ACHN (cell line): ENCODE measurements around the gene BDNF.

Experiments
- DNase-seq: peaks from one replicate; pipeline ENCODE4 v3.0.0-alpha.2; 2015
- in situ Hi-C: cut with HindIII; loops from 2 replicates; pipeline ENCODE4 v1.10.0; 2017; ENCODE audit warnings: low sequenced_read_pairs, low pct_ligation_motif_present, low pct_unique_long_range_greater_than_20kb

Gene BDNF

DNA sequence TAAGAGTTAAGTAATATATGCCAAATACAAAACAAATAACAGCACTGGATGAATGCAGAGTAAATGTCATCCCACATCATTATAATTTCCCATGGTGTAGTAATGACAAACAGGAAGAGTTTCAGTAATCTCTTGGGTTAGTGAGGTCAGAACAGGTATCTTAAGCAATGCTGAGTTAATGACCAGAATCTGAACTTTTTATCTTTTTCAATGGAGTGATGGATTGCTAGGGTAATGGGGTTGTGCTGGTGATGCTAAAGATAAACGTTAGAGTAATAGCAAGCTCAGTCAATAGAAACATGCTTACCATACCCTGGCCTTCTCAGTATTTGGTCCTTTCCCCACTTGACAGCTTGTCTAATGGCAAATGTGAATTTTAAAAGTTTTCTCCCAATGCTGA lies 11.5 kb upstream of the BDNF start:
- in situ Hi-C loops = no loop called here
- no peak for DNase-seq

DNA sequence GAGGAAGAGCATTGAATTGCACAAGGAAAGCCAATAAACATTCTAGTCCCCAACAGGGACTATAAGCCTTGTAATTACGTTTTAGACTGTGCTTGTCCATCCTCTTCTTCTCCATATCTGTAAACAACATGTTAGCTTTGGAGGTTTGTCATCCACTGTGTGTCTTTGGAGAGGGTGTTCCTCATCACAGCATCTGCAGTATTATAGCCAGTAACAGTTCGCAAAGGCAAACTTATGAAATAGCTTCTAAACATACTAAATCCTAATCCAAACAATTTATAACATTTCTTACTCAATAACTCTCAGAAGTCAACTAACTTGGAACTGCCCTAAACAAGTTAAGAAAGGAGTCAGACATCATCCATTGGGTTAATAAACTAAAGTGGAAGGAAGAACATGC lies 10.3 kb upstream of the BDNF start:
- in situ Hi-C loops = no loop called here
- DNase-seq = no peak

DNA sequence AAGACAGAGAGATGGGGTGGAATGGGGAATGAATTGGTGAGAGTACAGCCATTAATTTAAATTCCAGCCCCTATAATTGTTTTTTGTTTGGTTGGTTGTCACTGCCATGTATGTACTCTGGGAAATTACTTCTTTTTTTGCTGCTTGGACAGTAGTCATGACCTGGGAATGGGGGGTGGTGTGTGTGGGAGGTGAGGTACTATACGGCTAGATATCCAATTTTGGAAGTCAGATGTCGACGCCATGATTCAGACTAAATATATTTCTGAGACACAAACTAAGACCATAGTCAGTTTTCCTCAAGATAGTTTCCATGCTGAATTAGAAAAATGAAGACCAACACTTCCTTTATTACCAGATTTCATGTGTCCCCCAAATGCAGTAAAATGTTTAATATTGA lies 7.4 kb upstream of the BDNF start:
- no peak for DNase-seq
- in situ Hi-C loops = no loop called here

DNA sequence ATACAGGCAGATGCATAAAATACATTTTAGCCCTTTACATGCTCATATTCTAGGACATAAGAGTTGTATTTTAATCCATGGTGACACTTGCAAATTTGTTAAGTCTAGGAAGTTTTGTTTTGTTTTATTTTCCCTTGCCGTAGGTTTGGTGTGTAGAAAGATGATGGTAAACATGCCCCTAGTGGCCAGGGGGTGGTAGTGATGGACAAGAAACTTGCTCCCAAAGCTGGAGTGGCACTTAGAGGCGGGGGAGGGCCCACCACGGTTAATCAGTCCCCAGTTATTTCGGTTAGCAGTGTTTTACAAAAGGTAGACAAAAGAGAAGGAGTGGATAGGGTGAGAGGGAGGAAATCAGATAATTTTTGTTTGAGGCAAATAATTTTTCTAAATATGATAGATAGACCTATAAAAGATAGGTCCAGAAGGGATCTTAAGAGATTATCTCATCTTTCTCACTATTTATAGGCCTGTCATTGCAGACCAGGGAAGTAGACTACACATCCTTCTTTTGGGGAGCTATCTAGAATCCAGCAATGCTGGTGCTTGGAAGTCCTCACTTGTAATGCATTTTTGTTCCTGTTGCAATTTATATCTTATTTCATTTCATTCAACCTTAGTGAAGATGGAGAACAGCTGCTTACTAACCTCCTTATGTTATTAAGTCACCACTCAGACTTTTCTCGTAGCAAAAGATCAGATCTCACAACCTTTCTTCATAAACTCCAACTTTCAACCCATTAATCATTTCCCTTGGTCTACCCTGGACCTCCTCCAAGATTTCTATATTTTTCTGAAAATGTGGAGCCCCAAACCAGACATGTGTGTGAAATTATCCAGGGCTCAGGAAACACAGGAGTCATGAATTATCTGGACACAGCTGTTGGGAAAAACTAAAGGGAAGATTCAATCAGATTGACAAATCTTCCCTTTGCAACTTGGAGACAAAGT lies 5.9 kb upstream of the BDNF start:
- in situ Hi-C loops = no loop called here

DNA sequence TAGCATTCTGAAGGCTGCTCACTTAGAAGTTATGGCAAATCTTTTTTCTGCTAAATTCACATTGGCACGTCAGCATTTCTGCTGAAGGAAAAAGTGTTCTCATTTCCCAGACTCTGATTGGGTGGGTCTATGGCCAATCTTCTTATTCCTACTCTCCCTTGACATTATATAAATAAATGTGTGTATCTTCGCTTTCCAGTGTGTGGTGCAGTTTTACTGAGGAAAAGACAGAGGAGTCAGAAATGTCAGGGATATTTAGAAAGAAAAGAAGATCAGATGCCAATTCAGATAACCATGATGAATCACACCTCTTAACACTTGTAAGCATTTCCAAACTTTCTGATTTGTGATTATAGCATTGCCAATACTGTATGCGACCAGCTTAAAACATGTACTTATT lies 3.2 kb upstream of the BDNF start:
- in situ Hi-C loops = no loop called here

More for the DNA sequence above, 5.9 kb upstream of the BDNF start:
- DNase-seq = peak; percentile 54

DNA sequence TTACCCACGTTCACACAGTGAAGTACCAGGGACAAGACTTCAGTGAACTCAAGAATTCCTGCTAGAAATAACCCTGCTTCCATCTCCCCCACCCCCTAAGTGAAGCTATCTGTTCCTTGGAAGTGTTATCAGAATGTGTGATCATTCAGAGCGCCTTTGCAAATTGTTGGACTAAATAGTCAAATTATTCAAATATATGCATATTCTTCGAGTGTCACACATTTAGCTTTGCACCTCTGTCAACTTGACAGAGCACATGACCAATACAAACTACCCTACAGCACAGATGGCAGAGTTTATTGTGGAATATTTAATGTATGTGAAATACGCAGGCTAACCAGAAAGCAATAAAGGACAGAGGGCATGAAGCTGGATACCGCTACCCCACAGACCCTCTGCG lies 2.6 kb upstream of the BDNF start:
- no peak for DNase-seq
- in situ Hi-C loops = no loop called here

More for the DNA sequence above, 3.2 kb upstream of the BDNF start:
- DNase-seq = no peak

DNA sequence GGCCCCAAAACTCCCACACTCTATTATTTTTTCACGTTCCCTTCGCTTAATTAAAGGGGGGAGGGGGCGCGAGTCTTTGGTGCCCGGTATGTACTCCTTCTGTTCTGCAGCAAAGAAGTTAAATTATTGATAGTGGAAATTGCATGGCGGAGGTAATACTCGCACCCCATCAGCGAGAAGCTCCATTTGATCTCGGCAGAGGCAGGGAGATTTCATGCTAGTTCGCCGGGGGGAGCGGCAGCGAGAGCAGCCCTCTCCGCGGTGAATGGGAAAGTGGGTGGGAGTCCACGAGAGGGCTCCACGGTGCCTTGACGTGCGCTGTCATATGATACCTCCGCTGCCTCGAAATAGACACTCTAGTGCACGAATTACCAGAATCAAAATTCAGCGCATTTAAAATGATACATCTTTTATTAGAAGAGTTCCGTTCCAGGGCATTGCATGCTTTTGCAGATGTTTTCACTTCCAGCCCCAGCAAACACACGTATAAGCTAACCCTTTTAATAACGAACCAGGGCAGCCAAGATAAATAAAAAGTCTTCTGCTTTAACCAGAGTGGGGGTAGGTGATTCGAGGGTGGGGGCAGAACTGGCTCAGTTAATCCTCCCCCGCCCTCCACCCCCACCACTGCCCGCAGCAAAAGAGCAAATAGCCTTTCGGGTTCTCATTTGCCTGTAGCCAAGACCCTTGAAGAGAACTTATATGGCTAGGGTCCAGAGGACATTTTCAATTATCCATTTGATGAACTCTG lies 1.3 kb upstream of the BDNF start:
- in situ Hi-C loops = no loop called here
- peak; percentile 65 for DNase-seq

DNA sequence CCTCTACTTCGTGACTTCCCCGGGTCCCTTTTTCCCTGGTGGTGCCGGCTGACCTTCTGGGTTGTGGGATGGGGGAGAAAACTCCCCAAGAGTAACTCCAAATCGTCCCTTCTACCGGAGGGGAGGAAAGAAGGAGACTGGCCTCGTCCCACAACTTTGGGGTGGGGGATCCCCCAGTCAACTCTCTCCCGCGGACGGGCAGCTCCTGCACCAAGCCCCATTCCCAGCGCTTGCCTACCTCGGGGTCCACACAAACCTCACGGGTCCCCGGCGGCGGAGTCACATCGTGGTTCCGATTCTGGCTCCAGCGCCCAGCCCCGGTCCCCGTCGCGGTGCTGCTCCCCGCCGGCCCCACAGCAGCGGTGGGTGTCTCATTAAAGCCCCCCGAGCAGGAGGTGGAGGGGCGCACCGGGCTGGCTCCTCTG lies 317 bp downstream of the BDNF start:
- in situ Hi-C loops = no loop called here
- no peak for DNase-seq

DNA sequence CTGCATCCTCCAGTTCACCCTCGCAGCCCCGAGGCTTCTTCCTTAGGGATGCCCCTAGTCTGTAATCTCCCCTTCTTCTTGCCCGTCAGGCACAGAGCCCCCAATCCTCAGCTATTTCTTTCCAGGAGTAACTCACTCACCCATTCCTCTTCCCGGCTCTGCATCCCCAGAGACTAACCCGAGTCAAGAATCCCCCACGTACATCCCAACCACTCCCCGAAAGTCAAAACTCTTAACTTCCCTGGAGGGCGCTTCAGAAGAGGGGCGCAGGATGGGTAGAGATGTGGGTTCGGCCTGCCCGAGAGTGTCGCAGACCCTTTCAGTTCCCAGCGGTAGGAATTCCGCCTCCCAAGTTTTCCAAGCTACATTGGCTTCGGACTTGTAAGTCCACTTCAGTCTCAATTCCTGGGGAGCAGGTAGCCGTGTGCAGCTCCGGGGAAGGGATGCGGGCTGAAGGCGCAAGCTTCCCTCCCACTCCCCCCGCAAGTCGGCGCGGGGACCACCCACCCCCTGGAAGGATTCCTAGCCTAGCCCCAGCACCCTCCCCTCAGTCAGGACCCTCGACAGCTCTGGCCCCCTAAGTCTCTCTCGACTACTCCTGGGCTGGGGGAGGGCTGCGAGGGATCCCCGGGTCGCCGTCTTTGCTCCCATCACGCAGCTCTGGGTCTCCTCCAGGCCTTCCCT lies 871 bp downstream of the BDNF start:
- in situ Hi-C loops = no loop called here
- DNase-seq = peak; percentile 54

DNA sequence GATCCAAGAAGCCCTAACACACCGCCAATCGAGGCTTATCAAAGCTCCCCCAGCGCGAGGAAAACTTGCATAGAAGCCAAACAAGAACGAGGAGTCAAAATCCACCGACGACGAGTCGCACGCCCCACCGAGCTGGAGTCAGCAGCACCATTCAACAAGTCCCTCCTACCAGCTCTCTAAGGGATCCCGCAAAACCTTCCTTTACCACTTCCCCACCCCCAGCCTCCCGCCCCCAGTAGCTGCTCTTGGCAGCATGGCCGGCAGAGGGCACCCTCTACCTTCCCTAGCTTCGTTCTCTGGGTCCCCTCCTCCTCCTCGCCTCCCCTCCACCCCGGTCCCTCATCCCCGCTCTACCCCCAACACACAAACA lies 1.4 kb downstream of the BDNF start:
- in situ Hi-C loops = no loop called here
- DNase-seq = peak; percentile 91

DNA sequence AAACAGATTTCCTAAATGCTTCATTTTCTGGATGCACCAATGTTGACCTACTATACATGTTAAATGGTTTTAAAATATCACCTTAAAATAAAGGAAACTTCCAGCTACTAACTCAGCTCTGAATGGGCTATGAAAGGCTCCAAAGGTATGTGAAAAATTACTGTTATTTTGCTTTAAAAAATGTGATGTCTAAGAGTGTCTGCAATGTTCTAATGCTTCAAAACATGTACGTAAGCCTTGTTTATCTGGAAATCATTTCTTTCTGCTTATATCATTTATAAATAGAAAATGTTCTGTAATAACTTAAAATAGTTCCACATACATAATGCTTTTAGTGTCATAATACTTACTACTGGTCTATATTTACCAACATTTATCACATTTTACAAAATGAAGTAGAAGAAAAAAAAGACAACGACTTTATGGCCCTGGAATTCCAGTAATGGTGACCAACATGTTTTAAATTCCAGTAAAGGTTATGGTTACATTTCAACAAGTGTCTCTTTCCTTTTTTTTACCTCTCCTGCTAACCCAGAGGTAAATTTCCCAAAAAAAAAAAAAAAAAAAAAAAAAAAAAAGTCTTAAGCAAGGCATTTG lies 2.5 kb downstream of the BDNF start:
- peak; percentile 58 for DNase-seq
- in situ Hi-C loops = no loop called here

DNA sequence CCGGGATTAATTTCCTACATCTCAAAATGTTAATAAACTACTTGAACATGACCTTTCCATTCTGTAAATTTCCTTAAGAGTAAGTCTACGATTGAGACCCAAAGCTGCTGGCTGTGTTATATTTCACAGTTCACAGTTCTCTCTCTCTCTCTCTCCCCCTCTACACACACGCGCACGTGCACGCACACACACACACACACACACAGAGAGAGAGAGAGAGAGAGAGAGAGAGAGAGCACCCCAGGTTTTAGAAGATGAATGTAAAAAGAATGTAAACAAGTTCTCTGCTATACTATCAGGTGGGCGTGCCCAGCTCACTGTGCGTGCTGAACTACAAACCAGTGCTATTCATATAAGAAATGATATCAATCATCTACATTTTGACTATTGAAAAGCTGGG lies 3.3 kb downstream of the BDNF start:
- in situ Hi-C loops = no loop called here
- DNase-seq = peak; percentile 29

DNA sequence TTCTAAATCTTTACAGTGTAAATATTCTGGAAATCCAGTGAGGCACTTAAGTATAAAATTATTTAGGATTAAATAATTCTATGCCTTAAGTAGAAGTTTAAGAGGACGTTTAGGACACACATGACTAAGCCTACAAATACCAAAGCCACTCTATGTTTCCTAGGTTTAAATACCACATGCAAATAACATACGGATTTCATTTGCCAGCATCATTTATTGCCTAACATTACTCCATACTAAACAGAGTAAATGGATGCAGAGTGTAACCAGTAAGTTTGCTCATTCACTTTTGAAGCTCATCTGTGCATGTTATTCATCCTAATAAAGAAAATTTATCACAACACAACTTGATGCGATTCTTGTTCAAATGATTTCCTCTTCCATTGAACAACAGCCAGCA lies 4.1 kb downstream of the BDNF start:
- DNase-seq = no peak
- in situ Hi-C loops = no loop called here

DNA sequence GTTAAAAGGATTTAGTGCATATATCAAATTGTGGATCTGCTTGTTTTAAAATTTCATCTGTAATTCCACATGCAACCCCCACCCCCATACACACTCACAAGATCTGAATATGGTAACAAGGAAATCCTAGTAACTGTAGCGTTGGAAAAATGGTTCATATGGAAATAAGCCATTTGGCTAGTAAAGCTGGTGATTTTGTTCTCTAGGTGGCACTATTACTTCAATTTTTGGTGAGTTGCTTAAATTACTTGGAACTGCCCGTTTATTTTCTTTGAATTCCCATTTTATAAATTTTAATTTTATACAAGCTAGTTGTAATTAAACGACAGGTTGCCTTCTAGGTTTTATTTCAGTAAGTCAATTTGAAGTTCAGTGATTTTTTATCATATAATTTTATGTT lies 5.3 kb downstream of the BDNF start:
- peak; percentile 54 for DNase-seq
- in situ Hi-C loops = no loop called here

DNA sequence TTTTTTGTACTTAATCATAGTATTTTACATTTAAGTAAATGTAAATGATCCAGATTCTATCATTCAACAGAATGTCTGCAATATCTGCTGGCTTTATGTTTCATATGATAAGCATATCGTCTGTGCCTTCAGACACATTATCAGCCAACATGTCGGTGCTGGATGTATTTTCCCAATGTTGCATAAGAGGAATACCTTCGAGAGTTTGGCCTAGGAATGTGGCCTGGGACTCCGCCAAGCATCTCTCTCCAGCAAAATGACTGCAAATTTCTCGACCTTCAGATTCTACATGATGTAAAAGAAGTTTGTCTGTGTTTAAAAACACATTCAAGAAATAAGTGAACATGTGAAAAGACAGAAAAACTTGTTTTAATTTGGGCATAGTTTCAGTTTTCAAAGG lies 6.9 kb downstream of the BDNF start:
- DNase-seq = no peak

DNA sequence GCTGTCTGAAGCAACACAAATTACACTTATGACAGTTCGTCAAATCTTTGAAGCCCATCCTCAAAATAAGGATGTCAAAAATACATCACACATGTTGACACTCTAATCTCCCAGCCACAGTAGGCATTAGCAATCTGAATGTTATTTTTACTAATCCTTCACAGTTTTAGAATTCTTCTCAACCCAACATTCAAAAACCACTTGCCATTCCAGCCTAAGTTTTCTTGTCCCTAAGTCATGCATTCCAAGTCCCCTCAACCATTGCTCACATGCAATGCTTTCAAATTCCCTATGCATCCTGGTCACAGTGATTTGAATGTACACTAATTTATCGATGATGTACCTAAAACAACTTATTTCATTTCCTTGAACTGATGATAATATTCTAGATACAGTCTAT lies 7.5 kb downstream of the BDNF start:
- in situ Hi-C loops = no loop called here
- DNase-seq = no peak

More for the DNA sequence above, 6.9 kb downstream of the BDNF start:
- in situ Hi-C loops = no loop called here

DNA sequence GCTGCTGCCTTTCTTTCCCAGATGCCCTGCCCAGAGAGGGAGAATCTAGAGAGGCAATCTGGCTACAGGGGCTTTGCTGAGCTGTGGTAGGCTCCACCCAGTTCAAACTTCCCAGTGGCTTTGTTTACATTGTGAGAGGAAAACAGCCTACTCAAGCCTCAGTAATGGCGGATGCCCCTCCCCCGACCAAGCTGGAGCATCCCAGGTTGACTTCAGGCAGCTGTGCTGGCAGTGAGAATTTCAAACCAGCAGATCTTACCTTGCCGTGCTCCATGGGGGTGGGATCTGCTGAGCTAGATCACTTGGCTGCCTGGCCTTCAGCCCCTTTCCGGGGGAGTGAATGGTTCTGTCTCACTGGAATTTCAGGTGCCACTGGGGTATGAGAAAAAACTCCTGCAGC lies 12.2 kb downstream of the BDNF start:
- in situ Hi-C loops = no loop called here
- no peak for DNase-seq

DNA sequence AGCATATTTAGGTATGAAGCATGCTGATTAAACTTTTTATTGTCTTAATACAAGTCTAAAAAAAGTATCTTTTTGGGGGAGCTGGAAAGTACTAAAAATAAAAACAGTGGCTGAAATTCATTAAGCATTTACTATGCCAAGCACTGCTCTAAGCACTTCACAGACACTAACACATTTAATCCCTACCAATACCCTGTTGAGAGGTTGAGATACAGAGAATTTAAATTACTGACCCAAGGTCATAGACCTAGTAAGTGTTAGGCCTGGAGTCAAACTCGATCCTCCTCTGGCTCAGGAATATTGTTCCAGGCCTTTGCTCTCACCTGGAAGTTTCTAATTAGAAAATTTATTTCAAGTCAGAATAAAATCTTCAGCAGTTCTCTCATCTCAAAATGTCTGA lies 18.6 kb downstream of the BDNF start:
- DNase-seq = no peak
- in situ Hi-C loops = no loop called here
